Renal cortex interstitium (tissue), 11 donors: Measurements from ENCODE around the gene PEX14. TPM values are rescaled to one million over a fixed set of nuclear protein-coding genes. Genes with fewer than 3 reads are reported as not detected.

Experiments used
- DNase-seq, 11 donors: peaks; one replicate each; pipeline ENCODE4 v3.0.0-alpha.2; 2013; ENCODE audit warnings: low read depth in 9 of 11, low spot score in 4 of 11; ENCODE audit errors: extremely low read depth in 1 of 11
- polyA plus RNA-seq, 3 donors: library from polyadenylated mRNA; unstranded; fragments of 120-200 nt; gene quantifications; one replicate each; pipeline ENCODE4 v1.2.1, GENCODE V29; 2013; ENCODE audit not compliant: insufficient read length in 3 of 3

Gene PEX14
- polyA plus RNA-seq, 3 donors = 20.5 to 25.2 (median 24.7) TPM

DNA sequence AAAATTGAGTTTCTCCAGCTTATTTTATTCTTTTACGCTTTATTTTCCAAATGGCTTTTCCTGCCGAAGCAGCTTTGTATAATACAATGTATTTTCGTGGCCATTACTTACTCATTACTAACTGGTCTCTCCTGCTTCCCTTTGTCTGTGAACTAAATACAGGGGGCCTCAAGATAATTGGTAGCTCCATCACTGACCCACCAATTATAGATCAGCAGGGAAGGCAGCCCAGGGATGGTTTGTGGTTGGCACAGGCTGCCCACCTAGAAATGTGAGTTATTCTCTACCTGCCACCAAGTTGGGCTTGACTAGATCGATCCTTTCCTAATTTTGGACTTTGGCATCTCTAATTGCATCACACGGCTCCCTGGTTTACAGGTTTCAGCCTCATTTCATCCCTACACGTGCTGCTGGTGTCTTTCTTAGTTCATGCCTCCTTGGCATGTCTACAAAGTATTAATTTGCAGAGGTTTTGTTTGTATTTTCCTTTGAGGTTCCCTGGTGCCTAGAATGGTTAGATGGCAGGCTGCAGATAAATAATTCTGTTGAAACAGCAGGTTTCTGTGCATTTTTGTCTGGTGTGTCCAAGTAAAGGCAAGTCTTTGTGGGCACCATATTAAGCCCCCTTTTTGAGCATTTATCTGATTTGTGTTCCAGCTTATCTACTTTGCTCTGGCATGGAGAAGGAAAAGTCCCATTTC, 35.2 kb downstream of the PEX14 start:
- no peak for DNase-seq

DNA sequence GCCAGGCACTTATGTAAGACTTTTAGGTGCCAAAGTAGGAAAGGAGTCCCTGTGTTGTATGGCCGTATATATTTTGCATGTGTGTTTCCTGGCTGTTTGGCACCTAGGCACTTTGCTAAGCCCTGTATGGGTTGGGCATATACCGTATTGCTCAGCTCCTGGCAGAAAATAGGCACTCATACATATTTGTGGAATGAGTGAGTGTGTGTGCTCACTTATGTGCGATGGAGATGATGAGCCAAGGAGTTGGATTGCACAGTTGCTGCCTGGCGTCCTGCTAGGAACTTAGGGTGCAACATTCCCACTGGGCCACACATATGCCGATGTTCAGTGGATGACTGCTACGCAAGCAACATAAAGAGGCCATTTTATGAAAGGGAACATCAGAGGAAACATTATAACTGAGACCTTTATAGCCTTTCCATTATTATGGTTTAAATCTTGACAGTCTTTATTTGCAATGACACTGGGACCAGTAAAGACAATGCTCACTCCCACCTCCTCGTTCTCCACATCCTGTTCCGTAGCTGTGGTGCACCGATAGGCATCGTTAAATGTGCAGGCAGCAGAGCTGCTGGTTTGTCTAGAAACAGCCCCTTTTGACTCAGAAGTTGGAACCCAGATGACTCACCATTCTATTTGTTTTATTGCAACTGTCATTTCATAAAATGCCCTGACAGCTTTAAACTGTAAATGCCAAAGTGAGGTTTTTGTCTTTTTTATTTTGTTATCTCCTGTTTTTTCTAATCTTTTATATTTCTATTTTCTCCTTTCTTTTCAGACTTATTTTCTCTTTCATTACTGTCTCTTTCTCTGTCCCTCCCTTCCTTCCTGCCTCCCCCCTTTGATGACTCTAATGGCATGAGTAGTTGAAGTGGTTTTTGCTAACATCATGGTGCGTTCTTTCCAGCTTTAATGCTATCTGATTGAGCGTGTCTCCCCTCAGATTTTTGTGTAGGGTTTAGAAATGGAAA, 36.1 kb downstream of the PEX14 start:
- DNase-seq = no peak

- DNase-seq = no peak
Observed at GRCh38 chr1:10511494-10511885, 36.7 kb downstream of the PEX14 start.

- no peak for DNase-seq
Observed at GRCh38 chr1:10513199-10513598, 38.4 kb downstream of the PEX14 start.

DNA sequence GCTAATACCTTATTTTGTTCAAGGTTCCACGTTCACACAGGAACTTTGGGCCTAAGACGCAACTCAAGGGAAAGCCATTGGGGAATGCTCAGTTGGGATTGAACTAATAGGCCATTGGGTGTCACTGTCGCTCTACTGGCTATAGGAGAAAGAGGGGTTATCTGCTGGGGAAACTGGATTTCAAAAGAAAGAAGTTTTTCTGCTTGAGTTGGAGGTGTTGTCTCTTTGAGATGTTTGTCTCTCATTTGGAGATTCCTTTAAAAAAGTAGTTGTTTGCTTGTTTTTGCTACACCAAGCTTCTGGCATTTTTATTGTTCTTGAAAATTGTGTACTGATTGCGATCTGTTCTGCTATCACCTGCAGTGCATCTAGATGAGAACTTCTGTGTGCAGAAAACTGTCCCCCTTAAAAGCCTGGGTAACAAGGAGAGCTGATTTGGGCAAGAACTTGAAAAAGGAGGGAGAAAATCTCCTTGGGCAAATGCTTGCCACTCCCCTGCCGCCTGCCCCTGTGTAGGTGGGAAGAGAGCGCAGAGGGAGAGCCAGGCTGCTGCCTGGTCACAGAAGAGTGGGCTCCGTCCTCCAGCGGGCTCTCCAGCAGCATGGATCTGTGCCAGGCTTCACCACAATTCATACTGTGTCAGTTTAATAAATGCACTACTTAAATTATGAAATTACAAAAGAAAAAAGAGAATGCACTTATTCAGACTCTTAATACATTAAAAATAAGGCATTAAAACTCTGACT, 39.9 kb downstream of the PEX14 start:
- DNase-seq = peak in 1 of 11 donors; percentile 46

DNA sequence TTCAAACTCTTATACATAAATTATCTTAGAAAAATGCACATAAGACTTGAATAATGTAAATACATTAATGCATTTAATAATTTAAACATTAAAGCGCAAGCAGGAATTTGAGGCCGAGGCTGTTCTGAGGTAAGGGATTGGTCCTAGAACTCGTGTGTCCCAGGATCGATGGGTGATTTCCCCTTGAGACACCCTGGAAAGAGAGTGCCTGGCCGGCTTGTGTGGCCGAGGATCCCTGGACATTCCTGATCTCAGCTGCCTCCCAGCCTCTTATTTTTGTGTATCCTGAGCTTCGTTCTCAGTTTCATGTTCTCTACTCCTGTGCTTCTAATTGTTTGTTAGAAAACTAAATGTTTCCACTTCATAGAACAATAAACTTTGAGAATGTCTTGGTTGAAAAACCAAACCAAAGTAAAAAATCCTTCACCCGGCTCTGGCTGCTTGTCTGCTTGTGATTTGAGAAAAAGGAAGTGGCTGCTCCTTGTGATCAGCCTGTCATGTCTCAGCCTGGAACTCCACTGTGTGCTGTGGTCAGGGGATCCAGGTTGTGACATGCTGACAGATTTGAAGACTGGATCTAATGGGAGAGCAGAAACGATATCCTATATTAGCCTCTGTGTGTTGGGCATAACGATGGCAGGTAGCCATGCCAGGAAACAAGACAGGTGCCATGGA, 40.7 kb downstream of the PEX14 start:
- DNase-seq = no peak

DNA sequence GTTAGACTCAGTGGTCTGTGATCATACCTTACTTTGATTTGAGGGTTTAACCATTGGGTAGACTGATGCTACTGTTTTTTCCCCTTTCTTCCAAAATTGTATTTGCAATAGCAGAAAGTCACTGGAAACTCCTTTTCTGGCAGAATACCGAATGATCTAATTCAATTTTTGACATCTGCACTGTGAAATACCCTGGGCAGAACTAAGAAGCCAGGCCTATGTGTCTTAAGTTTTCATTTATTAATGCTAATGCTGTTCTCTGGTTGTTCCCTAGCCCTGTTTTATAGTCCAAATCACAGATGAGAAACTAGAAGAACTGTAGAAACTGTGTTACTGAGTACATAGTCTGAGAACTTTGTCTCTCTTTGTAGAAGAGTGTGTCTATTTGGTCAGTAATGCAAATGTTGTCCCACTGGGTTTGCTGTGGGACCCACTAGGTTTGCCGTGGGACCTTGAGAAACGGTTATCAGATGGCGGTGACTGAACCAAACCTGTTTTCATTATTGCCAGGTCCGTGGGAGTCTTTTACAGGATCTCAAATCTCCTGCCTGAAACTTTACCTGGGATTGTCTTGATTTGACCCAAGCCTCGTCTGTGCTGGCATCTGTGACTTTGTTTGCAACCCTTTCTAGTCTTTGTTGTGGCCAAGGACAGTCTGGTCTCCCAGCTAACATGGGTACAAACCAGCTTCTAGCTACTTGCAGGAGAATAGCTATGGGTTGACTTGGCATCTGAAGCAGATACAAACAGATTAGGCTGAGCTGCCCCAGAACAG, 41.4 kb downstream of the PEX14 start:
- no peak for DNase-seq

DNA sequence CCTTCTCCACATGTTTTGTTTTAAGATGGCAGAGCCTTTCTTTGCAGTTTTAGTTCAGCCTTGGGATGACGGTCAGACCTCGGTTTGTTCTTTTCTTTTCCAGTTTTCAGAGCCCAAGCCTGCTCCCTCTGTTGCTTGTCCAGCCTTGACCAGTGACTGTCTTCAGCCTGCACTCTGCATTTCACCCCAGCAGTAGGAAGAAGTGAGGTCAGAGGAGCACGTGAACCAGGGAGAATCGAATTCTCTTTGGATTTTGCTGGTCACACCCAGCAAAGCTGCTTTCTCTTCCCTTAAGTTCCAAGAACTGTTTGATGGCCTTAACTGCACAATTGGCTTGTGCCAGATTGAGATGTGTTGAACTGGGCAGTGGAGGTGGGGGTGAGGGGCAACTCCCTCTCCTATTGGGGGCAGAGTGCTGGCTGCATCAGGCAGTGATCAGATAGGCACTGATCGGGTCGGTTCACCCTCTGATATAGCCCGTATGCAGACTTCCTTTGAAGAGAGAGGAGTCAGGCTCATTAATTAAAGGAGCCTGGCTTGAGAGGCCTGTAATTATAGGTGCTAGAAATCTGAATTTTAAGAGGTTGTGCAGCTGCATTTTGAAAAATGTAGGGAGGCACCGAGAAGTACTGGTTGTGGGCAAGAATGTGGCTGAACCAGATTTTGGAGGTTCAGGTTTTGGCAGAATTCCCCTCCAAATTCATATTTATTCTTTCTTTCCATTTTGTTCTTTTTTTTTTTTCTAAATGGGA, 42.4 kb downstream of the PEX14 start:
- no peak for DNase-seq

- no peak for DNase-seq
Observed at GRCh38 chr1:10517677-10517982, 42.9 kb downstream of the PEX14 start.

DNA sequence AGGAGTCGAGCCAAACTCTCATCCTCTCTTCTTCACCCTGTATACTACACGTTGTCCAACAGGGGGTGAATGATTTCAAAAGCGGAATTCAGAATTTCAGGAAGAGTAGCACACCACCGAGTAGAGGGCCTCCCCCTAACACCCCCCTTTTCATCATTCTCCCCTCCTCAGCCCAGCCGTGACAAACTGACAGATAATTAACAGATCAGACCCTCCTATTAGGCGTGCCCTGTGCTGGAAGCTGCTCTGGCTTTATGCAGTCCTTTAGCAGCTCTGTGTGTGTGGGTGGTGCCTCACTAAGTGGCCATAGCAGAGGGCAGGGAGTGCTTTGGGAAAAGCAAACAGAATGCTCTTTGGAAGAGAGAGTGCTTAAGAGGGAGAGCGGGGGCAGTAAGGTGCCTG, 44.3 kb downstream of the PEX14 start:
- no peak for DNase-seq

GRCh38 chr1:10520497-10520896, 45.7 kb downstream of the PEX14 start:
- DNase-seq = no peak

- DNase-seq = no peak
Observed at GRCh38 chr1:10520952-10521351, 46.2 kb downstream of the PEX14 start.

DNA sequence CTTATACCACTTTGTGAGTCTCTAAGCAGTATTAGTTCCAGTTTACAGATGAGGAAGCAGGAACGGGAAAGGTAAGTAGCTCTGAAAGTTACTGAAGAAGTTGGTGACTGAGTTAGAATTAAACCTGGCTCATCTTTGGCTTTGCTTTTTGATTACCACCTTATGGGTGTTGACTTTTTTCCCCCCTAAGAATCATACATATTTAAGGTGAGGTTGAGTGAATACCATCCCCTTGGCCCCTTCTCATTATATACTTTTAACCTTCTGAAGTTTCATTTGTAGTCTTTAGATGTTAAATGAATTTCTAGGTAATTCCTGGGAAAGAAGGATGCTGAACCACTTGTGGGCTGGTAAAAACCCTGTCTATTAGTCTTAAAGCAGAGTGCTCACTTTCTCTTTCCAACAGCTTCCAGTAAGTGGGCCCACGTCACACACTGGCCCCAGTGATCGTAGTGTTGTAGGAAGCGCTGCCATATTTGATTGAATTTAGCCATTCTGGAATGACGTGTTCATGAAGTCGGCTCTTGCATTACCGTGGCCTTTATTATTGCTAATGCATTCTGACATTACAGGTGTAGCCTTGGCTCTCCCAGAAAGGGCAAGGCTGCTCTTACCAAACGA, 46.9 kb downstream of the PEX14 start:
- no peak for DNase-seq

DNA sequence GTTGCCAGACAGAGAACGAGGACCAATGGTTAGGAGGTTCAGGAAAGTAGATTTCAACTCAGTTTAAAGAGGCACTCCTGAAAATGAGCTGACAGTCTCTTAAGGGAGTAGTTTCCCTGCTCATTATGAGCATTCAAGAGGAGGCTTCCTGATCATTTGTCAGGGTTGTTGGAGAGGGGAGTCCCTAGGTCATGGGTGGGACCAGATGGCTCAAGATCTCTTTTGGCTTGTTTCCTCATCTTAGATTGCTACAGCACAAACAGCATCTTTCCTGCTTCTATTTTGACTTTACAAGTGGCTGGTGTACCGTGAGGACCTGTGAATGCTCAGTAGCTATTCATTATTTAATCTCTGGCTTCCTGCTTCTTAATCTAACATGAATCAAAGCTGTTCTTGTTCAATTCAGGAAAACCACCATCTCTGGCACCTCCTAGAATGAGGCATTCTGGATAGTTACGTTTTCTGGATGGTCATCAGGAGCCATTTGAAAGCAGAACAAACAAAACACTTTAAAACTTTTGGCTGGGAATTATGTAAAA, 47.6 kb downstream of the PEX14 start:
- DNase-seq = no peak

- DNase-seq = no peak
Observed at GRCh38 chr1:10525208-10525607, 50.5 kb downstream of the PEX14 start.

DNA sequence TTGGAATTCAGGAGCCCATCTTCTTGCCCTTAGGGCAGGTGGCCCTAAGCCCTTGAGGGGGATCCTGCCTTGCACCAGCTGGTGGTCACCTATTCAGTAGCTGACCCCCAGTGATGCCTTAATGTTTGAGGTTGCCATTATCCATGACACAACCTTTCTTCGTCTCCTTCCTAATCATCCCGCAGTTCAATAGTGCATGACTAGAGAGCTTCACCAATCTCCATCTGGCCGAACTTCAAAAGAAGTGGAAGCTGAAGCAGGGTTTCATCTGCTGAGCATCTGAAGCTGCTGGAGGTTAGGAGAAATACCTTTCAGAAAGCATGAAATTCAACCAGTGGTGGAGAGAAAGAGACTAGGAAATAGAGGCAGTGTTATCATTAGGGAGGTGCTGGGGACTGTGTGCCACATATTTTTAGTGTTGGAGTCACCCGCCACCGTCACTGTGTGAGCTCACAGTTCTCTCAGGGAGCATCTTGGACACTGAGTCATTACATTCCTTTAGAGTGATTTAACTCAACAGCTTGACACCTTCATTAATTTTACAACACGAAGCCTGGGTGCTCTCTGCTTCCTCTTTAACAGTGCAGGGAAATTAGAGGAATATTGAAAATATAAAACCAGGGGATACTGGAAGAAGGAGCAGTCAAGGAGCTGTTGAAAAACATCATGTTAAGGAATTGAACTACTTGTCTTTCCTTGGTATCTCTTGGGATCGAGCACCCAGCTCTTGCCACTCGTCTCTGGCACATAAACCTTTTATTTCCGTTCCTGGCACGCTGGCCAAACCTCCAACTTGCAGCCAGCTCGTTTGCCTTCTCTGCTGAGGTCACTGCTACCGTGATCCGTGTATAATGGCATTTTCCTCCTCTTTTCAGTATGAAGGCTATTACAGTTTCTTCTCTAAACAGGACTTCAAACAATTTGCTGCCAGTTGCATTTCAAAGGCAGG, 53.6 kb downstream of the PEX14 start:
- peak in 1 of 11 donors; percentile 49 for DNase-seq
